Measurements from ENCODE around the gene PCOLCE2. TPM values are rescaled to one million over a fixed set of nuclear protein-coding genes. Genes with fewer than 3 reads are reported as not detected.

PCOLCE2 gene
- polyA plus RNA-seq, 1 donor (not counting 4 experiments of a cell fraction or from before 2014, with no cell fraction given), result 2.4 TPM

GRCh38 chr3:142897807-142898206 lies 8.9 kb upstream of the PCOLCE2 start:
- TF ChIP-seq EZH2 (IDR thresholded peaks at IDR 0.05; ENCODE audit: low read length) (no peak), CTCF (optimal IDR thresholded peaks at IDR 0.05 in 1 of 3, IDR thresholded peaks at IDR 0.05 in 1 of 3, conservative IDR thresholded peaks at IDR 0.05 in 1 of 3; ENCODE audit: extremely low read depth in 1 of 3, insufficient read depth in 2 of 3, low read length in 3 of 3) (no peak)
- Histone ChIP-seq H3K9me1 (ENCODE audit: control insufficient read depth, extremely low read depth, insufficient read depth, low read length) (no peaks in the 10 kb centered on the region), H4K20me1 (ENCODE audit: control insufficient read depth, extremely low read depth, insufficient read depth, low read length) (no peaks in the 10 kb centered on the region), H3K9ac (ENCODE audit: control insufficient read depth, extremely low read depth, insufficient read depth, low read length) (no peak overlapping the region), H3K4me3 (ENCODE audit: control insufficient read depth in 2 of 3, extremely low read depth in 1 of 3, insufficient read depth in 2 of 3, low read depth in 1 of 3, low read length in 3 of 3) (no peak overlapping the region), H3K4me1 (ENCODE audit: control insufficient read depth, extremely low read depth, insufficient read depth, low read length) (peaks cover 3% of the 10 kb centered on the region), H3K27me3 (ENCODE audit: control insufficient read depth, extremely low read depth, insufficient read depth, low read length) (no peaks in the 10 kb centered on the region), H3K27ac (ENCODE audit: control insufficient read depth, insufficient read depth, low read length) (no peak overlapping the region), H3K36me3 (ENCODE audit: control insufficient read depth in 2 of 2, extremely low read depth in 1 of 2, insufficient read depth in 2 of 2, low read length in 2 of 2) (no peaks in the 10 kb centered on the region), H3K4me2 (ENCODE audit: control insufficient read depth, extremely low read depth, insufficient read depth, low read depth, low read length) (no peak overlapping the region), H2AFZ (ENCODE audit: control insufficient read depth, low read length) (no peak overlapping the region), H3K9me3 (ENCODE audit: control insufficient read depth, low read depth, low read length) (no peaks in the 10 kb centered on the region), H3K79me2 (ENCODE audit: control insufficient read depth, insufficient read depth, low read length) (no peaks in the 10 kb centered on the region)
- dilution Hi-C loops (cut with MboI; ENCODE audit: extremely low pct_ligation_motif_present, low sequenced_read_pairs), result no loop called here
- FAIRE-seq (no peak), DNase-seq (ENCODE audit: low read depth, low spot score) (no peak)

GRCh38 chr3:142896996-142897395 lies 8.1 kb upstream of the PCOLCE2 start:
- H3K9me1 ChIP-seq (ENCODE audit: control insufficient read depth, extremely low read depth, insufficient read depth, low read length), result no peaks in the 10 kb centered on the region
- no peak overlapping the region for H3K9ac ChIP-seq (ENCODE audit: control insufficient read depth, extremely low read depth, insufficient read depth, low read length)
- no peak overlapping the region for H2AFZ ChIP-seq (ENCODE audit: control insufficient read depth, low read length)
- H3K4me3 ChIP-seq (ENCODE audit: control insufficient read depth in 2 of 3, extremely low read depth in 1 of 3, insufficient read depth in 2 of 3, low read depth in 1 of 3, low read length in 3 of 3), result no peak overlapping the region
- H3K27ac ChIP-seq (ENCODE audit: control insufficient read depth, insufficient read depth, low read length), result no peak overlapping the region
- dilution Hi-C loops (cut with MboI; ENCODE audit: extremely low pct_ligation_motif_present, low sequenced_read_pairs), result no loop called here
- H3K79me2 ChIP-seq (ENCODE audit: control insufficient read depth, insufficient read depth, low read length), result no peaks in the 10 kb centered on the region
- no peaks in the 10 kb centered on the region for H3K27me3 ChIP-seq (ENCODE audit: control insufficient read depth, extremely low read depth, insufficient read depth, low read length)
- H3K4me1 ChIP-seq (ENCODE audit: control insufficient read depth, extremely low read depth, insufficient read depth, low read length), result peaks cover 3% of the 10 kb centered on the region
- no peak overlapping the region for H3K4me2 ChIP-seq (ENCODE audit: control insufficient read depth, extremely low read depth, insufficient read depth, low read depth, low read length)
- TF ChIP-seq EZH2 (IDR thresholded peaks at IDR 0.05; ENCODE audit: low read length), result no peak
- TF ChIP-seq CTCF (optimal IDR thresholded peaks at IDR 0.05 in 1 of 3, IDR thresholded peaks at IDR 0.05 in 1 of 3, conservative IDR thresholded peaks at IDR 0.05 in 1 of 3; ENCODE audit: extremely low read depth in 1 of 3, insufficient read depth in 2 of 3, low read length in 3 of 3), result no peak
- H4K20me1 ChIP-seq (ENCODE audit: control insufficient read depth, extremely low read depth, insufficient read depth, low read length), result no peaks in the 10 kb centered on the region
- H3K9me3 ChIP-seq (ENCODE audit: control insufficient read depth, low read depth, low read length), result no peaks in the 10 kb centered on the region
- no peak for DNase-seq (ENCODE audit: low read depth, low spot score)
- H3K36me3 ChIP-seq (ENCODE audit: control insufficient read depth in 2 of 2, extremely low read depth in 1 of 2, insufficient read depth in 2 of 2, low read length in 2 of 2), result no peaks in the 10 kb centered on the region
- no peak for FAIRE-seq
